GM21786 (cell line): ENCODE results near the gene RHOA.
"Not testable (repeated sequence)": the region's sequence is repeated elsewhere in the genome, so short reads cannot be mapped to it uniquely, and the experiment has no call there.

Experiments used
- ATAC-seq: cut with Tn5 transposase; IDR thresholded peaks from one replicate; pipeline ENCODE4 v1.9.1; 2021; ENCODE audit not compliant: unreplicated experiment

RHOA gene

GRCh38 chr3:49333091-49333490, 78.7 kb downstream of the RHOA start:
- ATAC-seq: no peak

GRCh38 chr3:49329186-49329585, 82.6 kb downstream of the RHOA start:
- no peak for ATAC-seq

- ATAC-seq: not testable (repeated sequence)
Observed at GRCh38 chr3:49328350-49328749, 83.4 kb downstream of the RHOA start.

GRCh38 chr3:49327485-49327884, 84.3 kb downstream of the RHOA start:
- no peak for ATAC-seq

- no peak for ATAC-seq
Observed at GRCh38 chr3:49324768-49325167, 87.0 kb downstream of the RHOA start.

- ATAC-seq: no peak
Observed at GRCh38 chr3:49316696-49317457, 94.9 kb downstream of the RHOA start.

- no peak for ATAC-seq
Observed at GRCh38 chr3:49313896-49314688, 97.7 kb downstream of the RHOA start.

- ATAC-seq: no peak
Observed at GRCh38 chr3:49311283-49311682, 100.5 kb downstream of the RHOA start.

GRCh38 chr3:49310677-49311076, 101.1 kb downstream of the RHOA start:
- no peak for ATAC-seq
